Skin of body (tissue), 2 donors: ENCODE measurements around the gene SFSWAP. TPM values are rescaled to one million over a fixed set of nuclear protein-coding genes. Genes with fewer than 3 reads are reported as not detected.
"Not testable (repeated sequence)": the region's sequence is repeated elsewhere in the genome, so short reads cannot be mapped to it uniquely, and the experiment has no call there.

Experiments used
- DNase-seq: peaks from one replicate; lab custom pipeline; 2025; lab: John Stamatoyannopoulos, UW
- total RNA-seq: library from RNA; depleted of rRNA; stranded (reverse); fragments of >200 nt; gene quantifications from one replicate; pipeline ENCODE4 v1.2.3, GENCODE V29; 2014

The SFSWAP gene
- total RNA-seq, 1 donor from 2014 or later, result 29.2 TPM

GRCh38 chr12:131808744-131809371 lies 98.0 kb downstream of the SFSWAP start:
- no peak for DNase-seq

GRCh38 chr12:131809476-131810254 lies 98.8 kb downstream of the SFSWAP start:
- DNase-seq, result not testable (repeated sequence)

- no peak for DNase-seq
These were observed 99.8 kb downstream of the SFSWAP start for GRCh38 chr12:131810726-131811125.

GRCh38 chr12:131815131-131815530 lies 104.2 kb downstream of the SFSWAP start:
- no peak for DNase-seq

GRCh38 chr12:131816495-131816894 lies 105.6 kb downstream of the SFSWAP start:
- DNase-seq, result no peak

- no peak for DNase-seq
These were observed 106.4 kb downstream of the SFSWAP start for GRCh38 chr12:131817241-131817640.

- no peak for DNase-seq
These were observed 108.1 kb downstream of the SFSWAP start for GRCh38 chr12:131818821-131819585.

GRCh38 chr12:131824450-131824849 lies 113.6 kb downstream of the SFSWAP start:
- DNase-seq, result no peak

GRCh38 chr12:131825146-131825892 lies 114.4 kb downstream of the SFSWAP start:
- no peak for DNase-seq

GRCh38 chr12:131826097-131826928 lies 115.4 kb downstream of the SFSWAP start:
- no peak for DNase-seq

- no peak for DNase-seq
These were observed 117.2 kb downstream of the SFSWAP start, which contains the start of gene MMP17 for GRCh38 chr12:131827961-131828534. Gene MMP17 (plus strand): TSS chr12:131828393. CDS start chr12:131828495, 102 bp downstream.

- DNase-seq, result no peak
These were observed 117.9 kb downstream of the SFSWAP start for GRCh38 chr12:131828671-131829355.

- no peak for DNase-seq
These were observed 118.5 kb downstream of the SFSWAP start for GRCh38 chr12:131829356-131829747.

GRCh38 chr12:131829791-131830334 lies 119.0 kb downstream of the SFSWAP start:
- no peak for DNase-seq

- peak; percentile 37 for DNase-seq
These were observed 119.5 kb downstream of the SFSWAP start for GRCh38 chr12:131830335-131830913.

GRCh38 chr12:131830914-131831571 lies 120.2 kb downstream of the SFSWAP start:
- DNase-seq, result no peak

- peak; percentile 83 for DNase-seq
These were observed 120.7 kb downstream of the SFSWAP start for GRCh38 chr12:131831635-131832041.
